ENCODE measurements around the gene UBE2A. TPM values are rescaled to one million over a fixed set of nuclear protein-coding genes. Genes with fewer than 3 reads are reported as not detected.

UBE2A gene
- total RNA-seq, 1 experiment from 2014 or later, result 46.6 TPM

DNA sequence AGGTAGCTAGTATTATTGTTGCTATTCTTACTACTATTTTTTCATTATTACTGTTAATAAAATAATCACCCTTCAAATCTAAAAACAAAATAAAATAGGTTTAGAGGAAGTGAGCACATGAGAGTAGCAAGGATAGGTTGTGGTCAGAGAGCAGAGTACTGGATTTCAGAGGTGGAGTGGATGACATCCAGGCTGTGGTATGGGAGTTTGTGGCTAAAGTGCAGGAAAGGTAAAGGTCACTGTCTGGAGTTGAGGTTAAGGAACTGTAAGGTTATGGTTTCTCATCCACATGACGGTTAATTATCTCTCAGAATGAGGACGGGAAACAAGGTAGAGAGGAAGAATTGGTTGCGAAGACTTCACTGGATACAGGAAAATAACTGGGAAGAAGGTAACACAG is 36.9 kb upstream of the UBE2A start:
- Histone ChIP-seq H3K4me3 (ENCODE audit: low read length) (no peak overlapping the region), H3K9me2 (replicated peaks; ENCODE audit: low read length) (no peaks in the 10 kb centered on the region), H3K4me2 (ENCODE audit: low read length) (no peak overlapping the region), H3K79me2 (ENCODE audit: low read length) (no peaks in the 10 kb centered on the region), H3K9ac (ENCODE audit: low read length) (no peak overlapping the region), H3K9me3 (ENCODE audit: low read length) (no peaks in the 10 kb centered on the region), H4K20me1 (ENCODE audit: low read length) (no peaks in the 10 kb centered on the region), H3K27ac (ENCODE audit: low read length) (no peak overlapping the region), H3F3A (ENCODE audit: low read length, unreplicated experiment) (no peaks in the 10 kb centered on the region), H3K4me1 (ENCODE audit: insufficient read depth, low read length) (no peaks in the 10 kb centered on the region), H3K27me3 (ENCODE audit: low read length) (no peaks in the 10 kb centered on the region), H2AFZ (ENCODE audit: low read length) (no peak overlapping the region), H3K36me3 (ENCODE audit: low read depth, low read length) (peaks cover 4% of the 10 kb centered on the region)
- ChIA-PET CTCF (no interaction called here), POLR2A (ENCODE audit: unreplicated experiment) (no interaction called here)
- TF ChIP-seq, protein P1, sequence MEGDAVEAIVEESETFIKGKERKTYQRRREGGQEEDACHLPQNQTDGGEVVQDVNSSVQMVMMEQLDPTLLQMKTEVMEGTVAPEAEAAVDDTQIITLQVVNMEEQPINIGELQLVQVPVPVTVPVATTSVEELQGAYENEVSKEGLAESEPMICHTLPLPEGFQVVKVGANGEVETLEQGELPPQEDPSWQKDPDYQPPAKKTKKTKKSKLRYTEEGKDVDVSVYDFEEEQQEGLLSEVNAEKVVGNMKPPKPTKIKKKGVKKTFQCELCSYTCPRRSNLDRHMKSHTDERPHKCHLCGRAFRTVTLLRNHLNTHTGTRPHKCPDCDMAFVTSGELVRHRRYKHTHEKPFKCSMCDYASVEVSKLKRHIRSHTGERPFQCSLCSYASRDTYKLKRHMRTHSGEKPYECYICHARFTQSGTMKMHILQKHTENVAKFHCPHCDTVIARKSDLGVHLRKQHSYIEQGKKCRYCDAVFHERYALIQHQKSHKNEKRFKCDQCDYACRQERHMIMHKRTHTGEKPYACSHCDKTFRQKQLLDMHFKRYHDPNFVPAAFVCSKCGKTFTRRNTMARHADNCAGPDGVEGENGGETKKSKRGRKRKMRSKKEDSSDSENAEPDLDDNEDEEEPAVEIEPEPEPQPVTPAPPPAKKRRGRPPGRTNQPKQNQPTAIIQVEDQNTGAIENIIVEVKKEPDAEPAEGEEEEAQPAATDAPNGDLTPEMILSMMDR (conservative IDR thresholded peaks at IDR 0.05; ENCODE audit: low read depth, low read length), result no peak
- TF ChIP-seq EZH2 (IDR thresholded peaks at IDR 0.05; ENCODE audit: low read length, unreplicated experiment) (no peak), EZH2phosphoT487 (IDR thresholded peaks at IDR 0.05; ENCODE audit: borderline replicate concordance, low read length) (no peak)
- DNase-seq (no peak), ATAC-seq (no peak)
- intact Hi-C loops (cut with micrococcal nuclease), result no loop called here
- BruUV-seq (replicated peaks), result no TSS peak

DNA sequence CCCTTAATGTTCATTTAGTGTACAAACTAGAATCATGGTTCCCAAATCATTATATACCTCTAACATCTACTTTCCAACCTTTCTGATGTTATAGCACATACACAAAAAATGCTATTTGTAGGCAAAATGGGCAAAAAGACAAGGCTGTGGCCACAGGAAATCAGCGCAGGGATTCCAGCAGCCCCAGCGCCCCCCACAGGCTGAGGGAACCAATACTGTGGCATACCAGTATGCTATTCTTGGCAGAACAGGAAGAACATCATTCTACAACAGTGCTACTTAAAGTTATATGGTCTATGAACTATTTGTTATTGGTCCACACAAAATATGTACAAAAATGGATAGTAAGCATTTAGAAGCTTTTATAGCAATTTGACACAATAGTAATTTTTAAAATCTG is 34.5 kb upstream of the UBE2A start:
- ChIA-PET CTCF (no interaction called here), POLR2A (ENCODE audit: unreplicated experiment) (no interaction called here)
- H3K27ac ChIP-seq (ENCODE audit: low read length), result no peak overlapping the region
- no peaks in the 10 kb centered on the region for H3K79me2 ChIP-seq (ENCODE audit: low read length)
- TF ChIP-seq EZH2 (IDR thresholded peaks at IDR 0.05; ENCODE audit: low read length, unreplicated experiment) (no peak), EZH2phosphoT487 (IDR thresholded peaks at IDR 0.05; ENCODE audit: borderline replicate concordance, low read length) (no peak)
- TF ChIP-seq, protein P1 (conservative IDR thresholded peaks at IDR 0.05; ENCODE audit: low read depth, low read length), result peak; percentile 38
- no peaks in the 10 kb centered on the region for H3K9me3 ChIP-seq (ENCODE audit: low read length)
- ATAC-seq (no peak), DNase-seq (no peak)
- H4K20me1 ChIP-seq (ENCODE audit: low read length), result no peaks in the 10 kb centered on the region
- H3K9ac ChIP-seq (ENCODE audit: low read length), result no peak overlapping the region
- no peak overlapping the region for H3K4me3 ChIP-seq (ENCODE audit: low read length)
- no peaks in the 10 kb centered on the region for H3F3A ChIP-seq (ENCODE audit: low read length, unreplicated experiment)
- no peak overlapping the region for H2AFZ ChIP-seq (ENCODE audit: low read length)
- no peaks in the 10 kb centered on the region for H3K4me1 ChIP-seq (ENCODE audit: insufficient read depth, low read length)
- H3K36me3 ChIP-seq (ENCODE audit: low read depth, low read length), result peaks cover 4% of the 10 kb centered on the region
- H3K27me3 ChIP-seq (ENCODE audit: low read length), result no peaks in the 10 kb centered on the region
- intact Hi-C loops (cut with micrococcal nuclease), result no loop called here
- no TSS peak for BruUV-seq (replicated peaks)
- no peak overlapping the region for H3K4me2 ChIP-seq (ENCODE audit: low read length)
- H3K9me2 ChIP-seq (replicated peaks; ENCODE audit: low read length), result no peaks in the 10 kb centered on the region

DNA sequence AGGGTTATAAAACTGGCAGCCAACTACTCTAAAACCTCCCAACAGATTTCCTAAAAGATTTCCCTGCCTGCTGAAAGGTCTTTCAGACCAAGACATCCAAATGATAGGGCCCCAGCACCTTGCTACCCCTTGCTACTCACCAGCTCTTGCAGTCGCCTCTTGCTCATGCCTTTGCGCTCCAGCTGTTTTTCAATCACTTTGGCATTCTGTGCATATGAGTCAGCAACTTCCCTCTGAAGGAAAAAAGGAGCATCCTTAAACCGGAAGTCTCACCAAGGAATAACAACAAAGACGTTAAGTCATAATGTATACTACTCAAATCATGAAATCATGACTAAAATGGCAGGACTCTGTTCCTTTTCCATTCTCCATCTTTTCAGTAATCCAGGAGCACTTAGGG is 33.2 kb upstream of the UBE2A start:
- POLR2A ChIA-PET (ENCODE audit: unreplicated experiment), result no interaction called here
- peaks cover 4% of the 10 kb centered on the region for H3K36me3 ChIP-seq (ENCODE audit: low read depth, low read length)
- H3K9me2 ChIP-seq (replicated peaks; ENCODE audit: low read length), result no peaks in the 10 kb centered on the region
- H4K20me1 ChIP-seq (ENCODE audit: low read length), result no peaks in the 10 kb centered on the region
- H3K9ac ChIP-seq (ENCODE audit: low read length), result no peak overlapping the region
- no peaks in the 10 kb centered on the region for H3K9me3 ChIP-seq (ENCODE audit: low read length)
- TF ChIP-seq, protein P1 (conservative IDR thresholded peaks at IDR 0.05; ENCODE audit: low read depth, low read length), result no peak
- no peak for TF ChIP-seq EZH2 (IDR thresholded peaks at IDR 0.05; ENCODE audit: low read length, unreplicated experiment)
- intact Hi-C loops (cut with micrococcal nuclease), result no loop called here
- no peak overlapping the region for H3K4me3 ChIP-seq (ENCODE audit: low read length)
- DNase-seq (peak; percentile 71), ATAC-seq (peak; percentile 59)
- H3K27ac ChIP-seq (ENCODE audit: low read length), result no peak overlapping the region
- H3K4me1 ChIP-seq (ENCODE audit: insufficient read depth, low read length), result no peaks in the 10 kb centered on the region
- H3K4me2 ChIP-seq (ENCODE audit: low read length), result no peak overlapping the region
- BruUV-seq (replicated peaks), result no TSS peak
- H3K79me2 ChIP-seq (ENCODE audit: low read length), result no peaks in the 10 kb centered on the region
- H3F3A ChIP-seq (ENCODE audit: low read length, unreplicated experiment), result no peaks in the 10 kb centered on the region
- no peaks in the 10 kb centered on the region for H3K27me3 ChIP-seq (ENCODE audit: low read length)
- CTCF ChIA-PET, result no interaction called here
- no peak overlapping the region for H2AFZ ChIP-seq (ENCODE audit: low read length)
